Upper lobe of left lung (tissue), 4 donors: ENCODE measurements around the gene HIVEP3.

Source experiments
- CTCF ChIP-seq, 6 experiments: fragments of 450-650 bp in 4 of 6; fragments of 200-600 bp in 2 of 6; sonication (generic) in 2 of 6; IDR thresholded peaks; one replicate each; pipeline ENCODE4 v1.5.1; 2016 to 2019; ENCODE audit warnings: antibody characterized with exemption in 6 of 6
- EP300 ChIP-seq, 4 donors: sonication (generic); formaldehyde crosslinking; IDR thresholded peaks; one replicate each; pipeline ENCODE4 v1.5.1; 2017; ENCODE audit warnings: antibody characterized with exemption in 4 of 4, control low read depth in 2 of 4
- POLR2A ChIP-seq, 4 donors: fragments of 450-650 bp; IDR thresholded peaks; one replicate each; pipeline ENCODE4 v1.5.1; 2016 to 2017; ENCODE audit warnings: antibody characterized with exemption in 4 of 4, mild to moderate bottlenecking in 2 of 4
- POLR2AphosphoS5 ChIP-seq, 2 donors: sonication (generic); formaldehyde crosslinking; IDR thresholded peaks; one replicate each; pipeline ENCODE4 v1.5.1; 2017; ENCODE audit warnings: antibody characterized with exemption in 2 of 2

- TF ChIP-seq CTCF (IDR thresholded peaks at IDR 0.05): no peak
- no peak for TF ChIP-seq POLR2AphosphoS5 (IDR thresholded peaks at IDR 0.05)
- TF ChIP-seq POLR2A (IDR thresholded peaks at IDR 0.05): no peak
- no peak for TF ChIP-seq EP300 (IDR thresholded peaks at IDR 0.05)
Observed at GRCh38 chr1:41950820-41951219, 32.1 kb upstream of the HIVEP3 start.
